Activated naive CD4-positive, alpha-beta T cell (primary cell): ENCODE measurements around the gene BANP.

Experiments used
- DNase-seq, 4 experiments: peaks; one replicate each; lab custom pipeline; 2025; lab: John Stamatoyannopoulos, UW

Gene BANP

GRCh38 chr16:87951552-87952538, 611 bp downstream of the BANP start:
- DNase-seq: no peak

GRCh38 chr16:87952751-87953150, 1.5 kb downstream of the BANP start:
- DNase-seq: no peak

GRCh38 chr16:87953308-87954215, 2.3 kb downstream of the BANP start:
- no peak for DNase-seq

- DNase-seq: no peak
Measured at GRCh38 chr16:87954361-87954760, 3.1 kb downstream of the BANP start.

GRCh38 chr16:87954826-87955225, 3.6 kb downstream of the BANP start:
- DNase-seq: no peak

- DNase-seq: no peak
Measured at GRCh38 chr16:87955302-87956097, 4.3 kb downstream of the BANP start.

- DNase-seq: no peak
Measured at GRCh38 chr16:87956098-87956364, 4.8 kb downstream of the BANP start.

GRCh38 chr16:87956365-87957231, 5.4 kb downstream of the BANP start:
- peak in 3 of 4 experiments; percentile 20 to 55 (median 28) for DNase-seq

- DNase-seq: no peak
Measured at GRCh38 chr16:87957296-87958094, 6.3 kb downstream of the BANP start.

GRCh38 chr16:87958632-87959031, 7.4 kb downstream of the BANP start:
- DNase-seq: no peak

- no peak for DNase-seq
Measured at GRCh38 chr16:87959391-87959990, 8.3 kb downstream of the BANP start.

- DNase-seq: no peak
Measured at GRCh38 chr16:87960296-87960695, 9.1 kb downstream of the BANP start.

- no peak for DNase-seq
Measured at GRCh38 chr16:87960852-87961251, 9.6 kb downstream of the BANP start.

GRCh38 chr16:87961623-87962022, 10.4 kb downstream of the BANP start:
- no peak for DNase-seq

- DNase-seq: peak in 2 of 4 experiments; percentile 13 to 17
Measured at GRCh38 chr16:87963400-87963799, 12.2 kb downstream of the BANP start.

- no peak for DNase-seq
Measured at GRCh38 chr16:87964049-87964659, 12.9 kb downstream of the BANP start.

GRCh38 chr16:87965417-87965816, 14.2 kb downstream of the BANP start:
- DNase-seq: no peak

- DNase-seq: no peak
Measured at GRCh38 chr16:87966064-87966645, 14.9 kb downstream of the BANP start.

GRCh38 chr16:87966685-87967185, 15.5 kb downstream of the BANP start:
- DNase-seq: peak in 1 of 4 experiments; percentile 6
